Peyer's patch (tissue), 4 donors: ENCODE measurements around the gene ARRDC1.

Experiments used
- POLR2A ChIP-seq, 2 donors: fragments of 450-650 bp; IDR thresholded peaks; one replicate each; pipeline ENCODE4 v1.5.1; 2017; ENCODE audit warnings: antibody characterized with exemption in 2 of 2, mild to moderate bottlenecking in 2 of 2, moderate library complexity in 2 of 2
- TF ChIP-seq, protein P1 (sequence below), 6 experiments: fragments of 450-650 bp in 4 of 6; fragments of 200-600 bp in 2 of 6; sonication (generic) in 1 of 6; IDR thresholded peaks; one replicate each; pipeline ENCODE4 v1.5.1; 2017 to 2019; ENCODE audit warnings: antibody characterized with exemption in 6 of 6, mild to moderate bottlenecking in 3 of 6, moderate library complexity in 1 of 6

DNA sequence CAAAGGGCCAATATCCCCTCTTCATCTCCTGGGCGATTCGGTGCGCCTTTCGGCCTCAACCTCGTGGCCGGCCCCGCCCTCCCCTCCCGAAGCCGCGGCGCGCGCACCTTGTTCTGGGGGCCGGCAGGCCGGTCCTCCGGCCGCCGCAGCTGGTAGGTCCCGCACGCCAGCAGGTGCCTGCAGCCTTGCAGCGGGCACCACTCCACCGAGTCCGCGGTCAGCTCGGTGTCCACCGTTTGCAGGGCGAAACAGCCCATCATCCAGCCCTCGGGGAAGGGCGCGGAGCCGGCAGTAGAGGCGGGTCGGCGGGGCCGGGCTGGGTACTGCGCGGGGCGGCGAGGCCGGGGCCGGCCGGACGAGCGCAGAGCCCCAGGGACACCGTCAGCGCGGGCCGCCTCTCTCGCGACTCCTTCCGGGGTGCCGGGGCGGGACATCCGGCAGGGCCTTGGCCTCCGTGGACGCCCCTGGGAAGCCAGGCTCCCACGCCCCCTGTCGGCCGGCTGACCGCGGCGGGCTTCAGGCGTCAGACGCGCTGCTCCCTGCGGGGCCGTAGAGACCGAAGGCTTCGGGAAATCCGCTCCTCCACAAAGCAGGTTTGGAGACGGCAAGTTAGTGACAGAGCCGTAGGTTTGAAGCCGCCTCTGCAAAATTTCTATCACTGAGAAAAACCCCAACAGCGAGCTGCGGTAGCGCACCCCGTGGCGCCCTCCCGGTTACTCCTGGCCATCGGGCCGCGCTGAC, 26.8 kb upstream of the ARRDC1 start, which contains the start of gene DPH7:
- TF ChIP-seq, protein P1, sequence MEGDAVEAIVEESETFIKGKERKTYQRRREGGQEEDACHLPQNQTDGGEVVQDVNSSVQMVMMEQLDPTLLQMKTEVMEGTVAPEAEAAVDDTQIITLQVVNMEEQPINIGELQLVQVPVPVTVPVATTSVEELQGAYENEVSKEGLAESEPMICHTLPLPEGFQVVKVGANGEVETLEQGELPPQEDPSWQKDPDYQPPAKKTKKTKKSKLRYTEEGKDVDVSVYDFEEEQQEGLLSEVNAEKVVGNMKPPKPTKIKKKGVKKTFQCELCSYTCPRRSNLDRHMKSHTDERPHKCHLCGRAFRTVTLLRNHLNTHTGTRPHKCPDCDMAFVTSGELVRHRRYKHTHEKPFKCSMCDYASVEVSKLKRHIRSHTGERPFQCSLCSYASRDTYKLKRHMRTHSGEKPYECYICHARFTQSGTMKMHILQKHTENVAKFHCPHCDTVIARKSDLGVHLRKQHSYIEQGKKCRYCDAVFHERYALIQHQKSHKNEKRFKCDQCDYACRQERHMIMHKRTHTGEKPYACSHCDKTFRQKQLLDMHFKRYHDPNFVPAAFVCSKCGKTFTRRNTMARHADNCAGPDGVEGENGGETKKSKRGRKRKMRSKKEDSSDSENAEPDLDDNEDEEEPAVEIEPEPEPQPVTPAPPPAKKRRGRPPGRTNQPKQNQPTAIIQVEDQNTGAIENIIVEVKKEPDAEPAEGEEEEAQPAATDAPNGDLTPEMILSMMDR (IDR thresholded peaks at IDR 0.05) = peak; percentile 94 to 98 (median 96)
- TF ChIP-seq POLR2A (IDR thresholded peaks at IDR 0.05) = peak; percentile 73 to 76
